ENCODE measurements around the gene TMEM62. TPM values are rescaled to one million over a fixed set of nuclear protein-coding genes. Genes with fewer than 3 reads are reported as not detected.

Gene TMEM62
- total and polyA plus RNA-seq, 10 of the 15 experiments (the other 5 are each of a cell fraction or from before 2014, with no cell fraction given) = 7.0 to 26.8 (median 14.9) TPM

DNA sequence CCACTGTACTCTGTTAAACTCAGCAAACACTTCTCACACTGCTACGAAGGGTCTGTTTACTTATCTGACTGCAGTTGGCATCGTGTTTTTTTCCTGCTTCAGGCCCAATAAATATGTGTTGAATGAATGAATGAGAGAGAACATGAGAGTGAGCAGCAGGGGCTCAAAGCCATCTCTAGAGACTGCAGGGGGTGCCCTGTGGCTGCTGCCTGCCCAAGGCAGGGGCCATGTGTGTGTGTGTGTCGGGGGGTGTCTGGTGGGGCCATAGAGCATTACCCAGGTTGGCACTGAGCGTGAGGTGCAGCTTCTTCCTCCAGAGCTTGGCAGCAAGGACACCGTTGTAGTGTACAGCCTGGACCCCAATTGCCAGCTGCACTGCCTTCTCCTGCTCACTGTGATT lies 72.7 kb downstream of the TMEM62 start (continued):
- TF ChIP-seq, protein P1, sequence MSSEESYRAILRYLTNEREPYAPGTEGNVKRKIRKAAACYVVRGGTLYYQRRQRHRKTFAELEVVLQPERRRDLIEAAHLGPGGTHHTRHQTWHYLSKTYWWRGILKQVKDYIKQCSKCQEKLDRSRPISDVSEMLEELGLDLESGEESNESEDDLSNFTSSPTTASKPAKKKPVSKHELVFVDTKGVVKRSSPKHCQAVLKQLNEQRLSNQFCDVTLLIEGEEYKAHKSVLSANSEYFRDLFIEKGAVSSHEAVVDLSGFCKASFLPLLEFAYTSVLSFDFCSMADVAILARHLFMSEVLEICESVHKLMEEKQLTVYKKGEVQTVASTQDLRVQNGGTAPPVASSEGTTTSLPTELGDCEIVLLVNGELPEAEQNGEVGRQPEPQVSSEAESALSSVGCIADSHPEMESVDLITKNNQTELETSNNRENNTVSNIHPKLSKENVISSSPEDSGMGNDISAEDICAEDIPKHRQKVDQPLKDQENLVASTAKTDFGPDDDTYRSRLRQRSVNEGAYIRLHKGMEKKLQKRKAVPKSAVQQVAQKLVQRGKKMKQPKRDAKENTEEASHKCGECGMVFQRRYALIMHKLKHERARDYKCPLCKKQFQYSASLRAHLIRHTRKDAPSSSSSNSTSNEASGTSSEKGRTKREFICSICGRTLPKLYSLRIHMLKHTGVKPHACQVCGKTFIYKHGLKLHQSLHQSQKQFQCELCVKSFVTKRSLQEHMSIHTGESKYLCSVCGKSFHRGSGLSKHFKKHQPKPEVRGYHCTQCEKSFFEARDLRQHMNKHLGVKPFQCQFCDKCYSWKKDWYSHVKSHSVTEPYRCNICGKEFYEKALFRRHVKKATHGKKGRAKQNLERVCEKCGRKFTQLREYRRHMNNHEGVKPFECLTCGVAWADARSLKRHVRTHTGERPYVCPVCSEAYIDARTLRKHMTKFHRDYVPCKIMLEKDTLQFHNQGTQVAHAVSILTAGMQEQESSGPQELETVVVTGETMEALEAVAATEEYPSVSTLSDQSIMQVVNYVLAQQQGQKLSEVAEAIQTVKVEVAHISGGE (CRISPR knock-in tag; IDR thresholded peaks at IDR 0.05) = no peak
- TF ChIP-seq CHD1 (IDR thresholded peaks at IDR 0.05; ENCODE audit: low read depth, low read length) (no peak), PAX5 (IDR thresholded peaks at IDR 0.05; ENCODE audit: borderline replicate concordance, low read depth, low read length) (no peak), MEF2B (IDR thresholded peaks at IDR 0.05; ENCODE audit: partially characterized antibody, poor library complexity, severe bottlenecking) (no peak), JUNB (IDR thresholded peaks at IDR 0.05) (no peak), HDAC6 (IDR thresholded peaks at IDR 0.05; ENCODE audit: unreplicated experiment) (no peak)
- TF ChIP-seq, protein P2, sequence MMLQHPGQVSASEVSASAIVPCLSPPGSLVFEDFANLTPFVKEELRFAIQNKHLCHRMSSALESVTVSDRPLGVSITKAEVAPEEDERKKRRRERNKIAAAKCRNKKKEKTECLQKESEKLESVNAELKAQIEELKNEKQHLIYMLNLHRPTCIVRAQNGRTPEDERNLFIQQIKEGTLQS (IDR thresholded peaks at IDR 0.05; ENCODE audit: borderline replicate concordance, extremely low read depth, low read depth, low read length) = no peak

DNA sequence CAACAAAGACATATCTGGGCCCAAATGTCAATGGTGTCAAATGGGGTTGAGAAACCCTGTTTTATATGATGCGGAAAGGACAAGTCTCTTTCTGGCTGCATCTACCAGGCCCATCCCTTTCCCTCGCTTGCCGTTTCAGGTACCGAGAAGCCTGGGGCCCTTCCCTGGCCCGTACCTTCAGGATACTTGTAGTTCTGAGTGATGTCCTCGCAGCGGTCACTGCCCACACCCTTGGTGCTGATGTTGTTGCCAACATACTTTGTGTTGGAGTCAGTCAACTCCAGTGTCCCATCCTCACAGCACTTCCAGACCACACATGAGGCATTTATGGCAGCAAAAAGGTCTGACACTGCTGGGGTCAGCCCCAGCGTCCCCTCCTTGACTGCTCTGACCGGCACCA lies 73.6 kb downstream of the TMEM62 start:
- Histone ChIP-seq H3K9me3 (replicated peaks; ENCODE audit: control insufficient read depth, insufficient read depth, low read length) (no peaks in the 10 kb centered on the region), H4K20me1 (ENCODE audit: control insufficient read depth, insufficient read depth) (no peaks in the 10 kb centered on the region), H3K4me1 (ENCODE audit: control insufficient read depth, insufficient read depth, low read length) (no peaks in the 10 kb centered on the region), H3K4me3 (no peak overlapping the region), H3K27me3 (replicated peaks in 1 of 2; ENCODE audit: control insufficient read depth in 2 of 2, insufficient read depth in 2 of 2, low read length in 1 of 2) (peaks cover 0 to 3% of the 10 kb centered on the region in 2 experiments; a peak in 2 of 4 replicates), H3K27ac (ENCODE audit: control insufficient read depth, insufficient read depth) (no peak overlapping the region), H3K36me3 (ENCODE audit: control insufficient read depth in 2 of 2, insufficient read depth in 2 of 2, low read length in 1 of 2) (no peaks in the 10 kb centered on the region), H2AFZ (ENCODE audit: control insufficient read depth, low read depth, low read length) (no peak overlapping the region), H3K4me2 (ENCODE audit: control insufficient read depth, insufficient read depth) (no peak overlapping the region), H3K79me2 (ENCODE audit: control insufficient read depth, insufficient read depth, low read length) (no peaks in the 10 kb centered on the region), H3K9ac (ENCODE audit: control insufficient read depth, insufficient read depth, low read length) (no peak overlapping the region)
- DNase-seq (ENCODE audit: low read depth, low spot score) = no peak
- no peak for ATAC-seq
- in situ Hi-C loops (cut with MboI) (no loop called here), intact Hi-C loops (cut with micrococcal nuclease; ENCODE audit: unreplicated experiment) (no loop called here)
- no TSS peak for BruUV-seq (replicated peaks)
- RAD21 ChIA-PET (ENCODE audit: unreplicated experiment) = no interaction called here
- SMC1A ChIA-PET (ENCODE audit: uncharacterized antibody, unreplicated experiment) = interaction anchor here (0.8 to 1.2 kb wide), 2 partner anchors 16 to 79 kb away, joined by 3 read pairs; no protein-coding TSS in a partner anchor
- POLR2A ChIA-PET = no interaction called here
- 47% methylated on average over 9 of the region's 9 CpGs for whole genome bisulfite sequencing (ENCODE audit: insufficient coverage, insufficient replicate concordance, low lambda C conversion rate, missing lambda C conversion rate)
- no peak for FAIRE-seq
- TF ChIP-seq STAT3 (IDR thresholded peaks at IDR 0.05; ENCODE audit: low read depth, low read length) (no peak), IKZF1 (conservative IDR thresholded peaks at IDR 0.05) (no peak), IKZF2 (IDR thresholded peaks at IDR 0.05) (no peak), ASH2L (IDR thresholded peaks at IDR 0.05; ENCODE audit: borderline replicate concordance, low read depth) (no peak), ATF7 (IDR thresholded peaks at IDR 0.05; ENCODE audit: low read depth) (no peak), NFIC (IDR thresholded peaks at IDR 0.05; ENCODE audit: low read depth, low read length) (no peak), ZNF274 (IDR thresholded peaks at IDR 0.05; ENCODE audit: insufficient read depth, insufficient read length) (no peak)
- TF ChIP-seq, protein P3, sequence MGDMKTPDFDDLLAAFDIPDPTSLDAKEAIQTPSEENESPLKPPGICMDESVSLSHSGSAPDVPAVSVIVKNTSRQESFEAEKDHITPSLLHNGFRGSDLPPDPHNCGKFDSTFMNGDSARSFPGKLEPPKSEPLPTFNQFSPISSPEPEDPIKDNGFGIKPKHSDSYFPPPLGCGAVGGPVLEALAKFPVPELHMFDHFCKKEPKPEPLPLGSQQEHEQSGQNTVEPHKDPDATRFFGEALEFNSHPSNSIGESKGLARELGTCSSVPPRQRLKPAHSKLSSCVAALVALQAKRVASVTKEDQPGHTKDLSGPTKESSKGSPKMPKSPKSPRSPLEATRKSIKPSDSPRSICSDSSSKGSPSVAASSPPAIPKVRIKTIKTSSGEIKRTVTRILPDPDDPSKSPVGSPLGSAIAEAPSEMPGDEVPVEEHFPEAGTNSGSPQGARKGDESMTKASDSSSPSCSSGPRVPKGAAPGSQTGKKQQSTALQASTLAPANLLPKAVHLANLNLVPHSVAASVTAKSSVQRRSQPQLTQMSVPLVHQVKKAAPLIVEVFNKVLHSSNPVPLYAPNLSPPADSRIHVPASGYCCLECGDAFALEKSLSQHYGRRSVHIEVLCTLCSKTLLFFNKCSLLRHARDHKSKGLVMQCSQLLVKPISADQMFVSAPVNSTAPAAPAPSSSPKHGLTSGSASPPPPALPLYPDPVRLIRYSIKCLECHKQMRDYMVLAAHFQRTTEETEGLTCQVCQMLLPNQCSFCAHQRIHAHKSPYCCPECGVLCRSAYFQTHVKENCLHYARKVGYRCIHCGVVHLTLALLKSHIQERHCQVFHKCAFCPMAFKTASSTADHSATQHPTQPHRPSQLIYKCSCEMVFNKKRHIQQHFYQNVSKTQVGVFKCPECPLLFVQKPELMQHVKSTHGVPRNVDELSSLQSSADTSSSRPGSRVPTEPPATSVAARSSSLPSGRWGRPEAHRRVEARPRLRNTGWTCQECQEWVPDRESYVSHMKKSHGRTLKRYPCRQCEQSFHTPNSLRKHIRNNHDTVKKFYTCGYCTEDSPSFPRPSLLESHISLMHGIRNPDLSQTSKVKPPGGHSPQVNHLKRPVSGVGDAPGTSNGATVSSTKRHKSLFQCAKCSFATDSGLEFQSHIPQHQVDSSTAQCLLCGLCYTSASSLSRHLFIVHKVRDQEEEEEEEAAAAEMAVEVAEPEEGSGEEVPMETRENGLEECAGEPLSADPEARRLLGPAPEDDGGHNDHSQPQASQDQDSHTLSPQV (IDR thresholded peaks at IDR 0.05) = no peak
- CTCF ChIA-PET = interaction anchor here (0.8 to 1.6 kb wide), 4 partner anchors 11 to 59 kb away, joined by 3 to 4 read pairs (median 3); no protein-coding TSS in a partner anchor

All from GM12878 (cell line).